Iris pigment epithelial cell (primary cell): ENCODE data around the gene ALG2.

Source experiments
- DNase-seq: peaks from one replicate; pipeline ENCODE4 v3.0.0-alpha.2; 2011; ENCODE audit warnings: low read depth

Gene ALG2

GRCh38 chr9:99171225-99172123 is 50.3 kb downstream of the ALG2 start:
- no peak for DNase-seq

- DNase-seq: no peak
These were observed 51.6 kb downstream of the ALG2 start for GRCh38 chr9:99169982-99170761.

GRCh38 chr9:99169086-99169485 is 52.7 kb downstream of the ALG2 start:
- no peak for DNase-seq

- no peak for DNase-seq
These were observed 54.0 kb downstream of the ALG2 start for GRCh38 chr9:99167694-99168093.

GRCh38 chr9:99167119-99167518 is 54.6 kb downstream of the ALG2 start:
- DNase-seq: no peak
